ENCODE data around the gene LSR. TPM values are rescaled to one million over a fixed set of nuclear protein-coding genes. Genes with fewer than 3 reads are reported as not detected.
"Not testable (repeated sequence)": the region's sequence is repeated elsewhere in the genome, so short reads cannot be mapped to it uniquely, and the experiment has no call there.

Gene LSR
- total RNA-seq, 4 donors from 2014 or later, result 10.4 to 30.9 (median 17.9) TPM

DNA sequence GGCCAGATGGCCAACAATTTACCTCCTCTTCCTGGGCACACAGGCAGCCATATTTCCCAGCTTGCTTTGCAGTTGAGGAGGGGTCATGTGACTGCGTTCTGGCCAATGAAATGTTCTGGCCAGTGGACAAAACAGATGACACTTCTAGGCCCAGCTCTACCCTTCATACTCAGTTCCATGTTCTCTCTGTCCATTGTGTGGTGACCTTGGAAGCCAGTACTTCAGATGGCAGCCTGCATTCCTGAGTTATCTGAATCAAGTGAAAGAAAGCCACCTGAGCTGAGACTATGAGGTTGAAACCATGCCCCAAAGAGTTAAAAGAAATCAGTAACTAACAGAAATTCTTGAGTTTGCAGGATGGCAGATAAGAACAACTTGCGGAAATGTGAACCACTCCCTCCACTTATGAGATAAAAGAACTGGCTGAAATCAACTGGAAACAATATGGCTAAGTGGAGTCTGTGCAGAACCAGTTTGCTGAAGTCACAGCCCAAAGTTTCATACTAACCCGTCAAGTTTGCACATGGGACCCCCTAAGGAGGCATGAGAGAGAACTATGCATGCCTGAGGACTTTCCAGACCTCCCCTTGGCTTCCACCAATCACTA is 28.4 kb upstream of the LSR start:
- ATAC-seq (ENCODE audit: low FRiP score) (no peak), DNase-seq (ENCODE audit: low spot score) (no peak)
- TF ChIP-seq, protein P1, sequence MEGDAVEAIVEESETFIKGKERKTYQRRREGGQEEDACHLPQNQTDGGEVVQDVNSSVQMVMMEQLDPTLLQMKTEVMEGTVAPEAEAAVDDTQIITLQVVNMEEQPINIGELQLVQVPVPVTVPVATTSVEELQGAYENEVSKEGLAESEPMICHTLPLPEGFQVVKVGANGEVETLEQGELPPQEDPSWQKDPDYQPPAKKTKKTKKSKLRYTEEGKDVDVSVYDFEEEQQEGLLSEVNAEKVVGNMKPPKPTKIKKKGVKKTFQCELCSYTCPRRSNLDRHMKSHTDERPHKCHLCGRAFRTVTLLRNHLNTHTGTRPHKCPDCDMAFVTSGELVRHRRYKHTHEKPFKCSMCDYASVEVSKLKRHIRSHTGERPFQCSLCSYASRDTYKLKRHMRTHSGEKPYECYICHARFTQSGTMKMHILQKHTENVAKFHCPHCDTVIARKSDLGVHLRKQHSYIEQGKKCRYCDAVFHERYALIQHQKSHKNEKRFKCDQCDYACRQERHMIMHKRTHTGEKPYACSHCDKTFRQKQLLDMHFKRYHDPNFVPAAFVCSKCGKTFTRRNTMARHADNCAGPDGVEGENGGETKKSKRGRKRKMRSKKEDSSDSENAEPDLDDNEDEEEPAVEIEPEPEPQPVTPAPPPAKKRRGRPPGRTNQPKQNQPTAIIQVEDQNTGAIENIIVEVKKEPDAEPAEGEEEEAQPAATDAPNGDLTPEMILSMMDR (IDR thresholded peaks at IDR 0.05), result no peak

DNA sequence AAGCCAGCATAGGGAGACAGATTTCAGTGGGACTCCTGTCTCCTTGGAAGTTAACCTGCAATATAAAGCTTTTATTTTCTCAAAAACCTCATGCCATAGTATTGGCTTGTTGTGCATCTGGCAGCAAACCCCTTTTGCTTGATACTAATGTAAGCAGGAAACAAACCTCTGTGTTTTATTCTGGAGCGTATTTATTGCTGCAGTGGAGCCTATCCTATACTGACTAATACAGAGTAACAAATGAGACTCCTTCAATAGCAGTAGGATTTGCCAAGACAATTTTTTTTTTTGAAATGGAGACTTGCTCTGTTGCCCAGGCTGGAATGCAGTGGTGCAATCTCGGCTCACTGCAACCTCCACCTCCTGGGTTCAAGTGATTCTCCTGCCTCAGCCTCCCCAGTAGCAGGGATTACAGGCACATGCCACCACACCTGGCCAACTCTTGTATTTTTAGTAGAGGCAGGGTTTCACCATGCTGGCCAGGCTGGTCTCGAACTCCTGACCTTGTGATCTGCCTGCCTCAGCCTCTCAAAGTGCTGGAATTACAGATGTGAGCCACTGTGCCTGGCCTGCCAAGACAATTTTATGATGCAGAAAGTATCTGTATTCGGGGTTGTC is 27.7 kb upstream of the LSR start:
- DNase-seq (ENCODE audit: low spot score); ATAC-seq (ENCODE audit: low FRiP score): not testable (repeated sequence)

DNA sequence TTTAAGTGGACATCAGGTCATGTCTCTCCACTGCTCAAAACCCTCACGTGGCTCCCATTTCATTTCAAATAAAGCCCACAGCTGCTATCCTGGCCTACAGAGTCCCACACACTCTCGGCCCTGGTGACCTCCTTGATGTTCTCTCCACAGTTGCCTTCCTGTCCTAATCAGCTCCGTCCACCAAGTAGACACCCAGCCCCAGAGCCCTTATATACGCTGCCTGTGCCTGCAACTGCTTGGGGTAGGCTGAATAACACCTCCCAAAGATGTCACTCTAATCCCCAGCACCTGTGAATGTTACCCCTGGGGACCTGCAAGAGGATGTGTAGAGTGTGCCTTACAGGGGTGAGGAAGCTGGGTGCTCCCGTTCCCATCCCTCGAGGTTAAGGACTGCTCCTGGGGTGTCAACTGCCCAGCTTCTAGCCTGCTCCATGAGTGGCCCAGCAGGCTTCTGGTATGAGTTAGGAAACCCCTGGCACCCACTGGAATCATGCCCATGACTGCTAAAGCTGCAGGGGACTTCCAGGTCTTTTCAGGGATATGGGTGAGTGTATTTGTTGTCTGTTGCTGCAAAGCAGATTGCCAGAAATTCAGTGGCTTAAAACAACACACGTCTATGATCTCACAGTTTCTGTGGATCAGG is 26.3 kb upstream of the LSR start:
- DNase-seq (ENCODE audit: low spot score) (no peak), ATAC-seq (ENCODE audit: low FRiP score) (no peak)
- TF ChIP-seq, protein P1 (IDR thresholded peaks at IDR 0.05), result no peak

DNA sequence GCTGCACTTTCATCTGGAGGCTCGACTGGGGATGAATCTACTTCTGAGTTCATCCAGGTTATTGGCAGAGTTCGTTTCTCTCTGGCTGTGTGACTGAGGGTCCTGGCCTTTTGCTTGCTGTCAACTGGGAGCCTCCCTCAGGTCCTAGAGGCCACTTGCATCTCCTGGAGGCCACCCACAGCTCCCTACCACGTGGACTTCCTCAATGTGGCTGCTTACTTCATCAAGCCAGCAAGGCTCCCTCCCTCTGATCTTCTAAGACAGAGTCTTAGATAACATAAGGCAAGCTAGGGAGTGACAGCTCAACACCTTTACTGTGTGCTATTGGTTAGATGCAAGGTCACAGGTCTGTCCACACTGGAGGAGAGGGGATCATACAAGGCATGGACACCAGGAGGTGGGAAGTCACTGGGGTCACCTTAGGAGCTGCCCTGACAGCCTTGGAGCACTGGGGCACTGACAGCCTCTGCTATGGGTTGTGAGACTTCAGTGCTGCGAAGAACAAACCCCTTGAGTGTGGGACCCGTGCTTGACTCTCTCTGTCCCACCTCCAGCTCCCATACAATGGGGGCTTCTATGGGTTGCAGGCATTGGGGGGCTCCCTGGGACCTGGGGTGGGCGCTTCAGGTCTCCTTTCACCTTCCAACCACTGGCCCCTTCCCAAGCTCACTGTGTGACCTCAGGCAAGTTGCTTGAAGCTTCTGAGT is 25.6 kb upstream of the LSR start:
- DNase-seq (ENCODE audit: low spot score) (no peak), ATAC-seq (ENCODE audit: low FRiP score) (no peak)
- TF ChIP-seq, protein P1 (IDR thresholded peaks at IDR 0.05), result no peak

DNA sequence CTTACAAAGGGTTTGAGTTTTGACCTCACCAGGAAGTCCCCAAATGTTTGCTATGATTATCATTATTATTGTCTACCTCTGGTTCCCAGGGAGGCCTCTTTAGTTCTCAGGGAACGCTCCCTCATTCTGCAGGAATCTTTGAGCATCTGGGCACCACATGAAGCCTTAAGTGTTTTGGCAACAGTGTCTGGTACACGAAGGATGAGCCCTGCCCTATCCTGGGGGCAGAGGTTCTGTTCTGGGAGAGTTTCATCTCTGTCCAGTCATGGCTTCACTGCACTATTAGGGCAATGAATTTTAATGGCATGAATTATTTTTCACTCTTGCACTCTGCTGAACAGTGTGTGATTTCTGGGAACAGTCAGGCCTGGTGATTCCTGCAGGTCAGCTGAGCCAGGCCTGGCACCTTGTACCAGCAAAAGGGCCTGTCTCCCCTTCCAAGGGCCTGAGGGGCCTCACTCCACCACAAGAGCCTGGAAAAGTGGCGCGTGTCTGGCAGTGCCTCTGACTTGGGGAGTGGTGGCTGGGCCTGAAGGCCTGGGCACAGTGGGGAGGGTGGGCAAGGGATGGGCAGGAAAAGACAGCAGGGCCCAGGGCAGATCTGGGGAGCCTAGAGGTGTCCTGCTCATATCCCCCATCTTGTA is 24.8 kb upstream of the LSR start:
- TF ChIP-seq, protein P1 (IDR thresholded peaks at IDR 0.05), result no peak
- DNase-seq (ENCODE audit: low spot score), result no peak
- ATAC-seq (ENCODE audit: low FRiP score), result peak; percentile 48

DNA sequence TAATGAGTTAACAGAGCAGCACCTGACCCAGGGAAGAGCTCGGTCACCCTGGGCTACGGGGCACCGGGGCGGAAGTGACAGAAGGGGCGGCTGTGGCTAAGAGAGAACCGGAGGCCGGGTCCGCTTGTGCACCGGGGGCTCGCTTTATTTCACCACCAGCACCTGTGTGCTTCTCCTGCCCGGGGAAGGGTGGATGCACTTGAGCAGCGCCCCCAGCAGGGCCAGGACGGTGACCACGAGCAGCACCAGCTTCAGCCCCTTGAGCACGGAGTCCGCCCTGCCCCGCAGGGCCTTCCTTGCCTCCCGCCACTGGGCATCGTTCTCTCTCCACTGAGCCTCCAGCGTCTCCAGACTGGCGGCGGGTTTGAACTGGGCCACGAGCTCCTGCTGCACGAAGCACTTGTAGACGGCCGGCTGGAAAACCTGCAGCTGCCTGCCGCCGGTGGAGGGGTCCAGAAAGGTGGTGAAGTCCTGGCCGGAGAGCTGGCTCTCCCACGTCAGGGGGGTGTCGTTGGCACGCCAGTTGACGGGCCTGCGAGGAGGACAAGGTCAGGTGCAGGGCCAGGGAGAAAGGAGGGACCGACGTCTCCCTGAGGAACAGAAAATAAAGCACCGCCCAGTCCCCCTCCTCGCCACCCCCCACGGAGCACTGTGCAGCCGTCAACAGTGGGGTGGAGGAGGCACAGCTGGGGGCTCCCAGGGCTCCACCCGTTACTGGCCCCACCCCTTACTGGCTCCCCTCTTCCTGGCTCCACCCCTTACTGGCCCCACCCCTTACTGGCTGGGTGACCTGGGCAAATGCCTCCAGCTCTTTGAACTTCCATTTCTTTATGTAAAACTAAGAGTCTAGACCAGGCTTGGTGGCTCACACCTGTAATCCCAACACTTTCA is 23.9 kb upstream of the LSR start:
- DNase-seq (ENCODE audit: low spot score) (no peak), ATAC-seq (ENCODE audit: low FRiP score) (peak; percentile 55)
- TF ChIP-seq, protein P1 (IDR thresholded peaks at IDR 0.05), result no peak
